Neural cell (in vitro differentiated cells): ENCODE results near the gene TXNL4B. TPM values are rescaled to one million over a fixed set of nuclear protein-coding genes. Genes with fewer than 3 reads are reported as not detected.

Source experiments
- H2AFZ ChIP-seq: fragments of 200-600, 300-800 bp; sonication (generic), shearing (Covaris generic); 2 replicates; pipeline ENCODE4 v1.6.0; 2014; ENCODE audit warnings: low read depth, mild to moderate bottlenecking, antibody characterized with exemption, low read length, moderate library complexity
- H3F3A ChIP-seq: fragments of 200-600 bp; shearing (Covaris generic); 2 replicates; pipeline ENCODE4 v1.6.1; 2016; ENCODE audit warnings: mild to moderate bottlenecking, moderate library complexity, mixed read lengths, antibody characterized with exemption, low read length; ENCODE audit not compliant: insufficient read depth, poor library complexity, severe bottlenecking
- H3K27ac ChIP-seq: fragments of 200-600, 300-800 bp; sonication (generic), shearing (Covaris generic); 2 replicates; pipeline ENCODE4 v1.5.1; 2014; ENCODE audit warnings: mild to moderate bottlenecking, low read length, moderate library complexity
- H3K27me3 ChIP-seq: fragments of 300-800, 200-600 bp; sonication (generic), shearing (Covaris generic); 2 replicates; pipeline ENCODE4 v1.6.0; 2014; ENCODE audit warnings: mild to moderate bottlenecking, low read depth, low read length, moderate library complexity; ENCODE audit not compliant: insufficient read depth
- H3K36me3 ChIP-seq: fragments of 300-800, 200-600 bp; sonication (generic), shearing (Covaris generic); 2 replicates; pipeline ENCODE4 v1.5.1; 2014; ENCODE audit warnings: mild to moderate bottlenecking, antibody characterized with exemption, low read length, moderate library complexity; ENCODE audit not compliant: insufficient read depth
- H3K4me2 ChIP-seq: fragments of 300-800, 200-600 bp; sonication (generic), shearing (Covaris generic); 2 replicates; pipeline ENCODE4 v1.6.0; 2014; ENCODE audit warnings: mild to moderate bottlenecking, low read length
- H3K4me3 ChIP-seq: fragments of 300-800, 200-600 bp; sonication (generic), shearing (Covaris generic); 2 replicates; pipeline ENCODE4 v1.5.1; 2014; ENCODE audit warnings: mild to moderate bottlenecking, low read length, moderate library complexity
- H3K79me2 ChIP-seq: fragments of 200-600 bp; shearing (Covaris generic); replicated peaks from 2 replicates; pipeline ENCODE4 v1.6.0; 2014; ENCODE audit warnings: mild to moderate bottlenecking, low read length, moderate library complexity; ENCODE audit not compliant: insufficient read depth
- H3K9ac ChIP-seq: fragments of 300-800, 200-600 bp; sonication (generic), shearing (Covaris generic); 2 replicates; pipeline ENCODE4 v1.6.1; 2016; ENCODE audit warnings: mild to moderate bottlenecking, low read length, mixed read lengths
- H3K9me2 ChIP-seq: fragments of 200-600 bp; shearing (Covaris generic); 2 replicates; pipeline ENCODE4 v1.6.1; 2016; ENCODE audit warnings: mild to moderate bottlenecking, low read length, mixed read lengths; ENCODE audit not compliant: insufficient read depth
- H3K9me3 ChIP-seq: fragments of 200-600, 300-800 bp; sonication (generic), shearing (Covaris generic); 2 replicates; pipeline ENCODE4 v1.6.1; 2016; ENCODE audit warnings: mild to moderate bottlenecking, mixed run types, low read length, moderate library complexity, mixed read lengths
- H4K20me1 ChIP-seq: fragments of 200-600 bp; shearing (Covaris generic); 2 replicates; pipeline ENCODE4 v1.6.1; 2016; ENCODE audit warnings: mild to moderate bottlenecking, mixed run types; ENCODE audit not compliant: insufficient read depth
- CTCF ChIP-seq: fragments of 450-650 bp; IDR thresholded peaks from 2 replicates; pipeline ENCODE4 v1.5.1; 2014; ENCODE audit warnings: antibody characterized with exemption, mild to moderate bottlenecking, moderate library complexity; ENCODE audit not compliant: poor library complexity, severe bottlenecking
- EP300 ChIP-seq: fragments of 450-650 bp; conservative IDR thresholded peaks from 2 replicates; pipeline ENCODE4 v1.6.1; 2014; ENCODE audit warnings: antibody characterized with exemption, mild to moderate bottlenecking, moderate library complexity; ENCODE audit not compliant: poor library complexity, severe bottlenecking
- EZH2 ChIP-seq: fragments of 200-600, 300-800 bp; shearing (Covaris generic), sonication (generic); IDR thresholded peaks from 2 replicates; pipeline ENCODE4 v1.6.1; 2014; ENCODE audit warnings: antibody characterized with exemption, low read length, borderline replicate concordance, mild to moderate bottlenecking; ENCODE audit not compliant: insufficient read depth, poor library complexity, severe bottlenecking
- MXI1 ChIP-seq: fragments of 450-650 bp; conservative IDR thresholded peaks from 2 replicates; pipeline ENCODE4 v1.6.1; 2014; ENCODE audit warnings: antibody characterized with exemption, mild to moderate bottlenecking; ENCODE audit not compliant: poor library complexity, severe bottlenecking
- POLR2AphosphoS5 ChIP-seq: IDR thresholded peaks from 2 replicates; pipeline ENCODE4 v1.6.1; 2012
- RAD21 ChIP-seq: fragments of 450-650 bp; conservative IDR thresholded peaks from 2 replicates; pipeline ENCODE4 v1.6.1; 2014; ENCODE audit warnings: antibody characterized with exemption, mild to moderate bottlenecking, moderate library complexity
- REST ChIP-seq: IDR thresholded peaks from 2 replicates; pipeline ENCODE4 v1.6.1; 2012; ENCODE audit warnings: borderline replicate concordance
- SMC3 ChIP-seq: fragments of 450-650 bp; conservative IDR thresholded peaks from 2 replicates; pipeline ENCODE4 v1.6.1; 2014; ENCODE audit warnings: antibody characterized with exemption, mild to moderate bottlenecking, moderate library complexity; ENCODE audit not compliant: poor library complexity
- TAF1 ChIP-seq: IDR thresholded peaks from 2 replicates; pipeline ENCODE4 v1.6.1; 2012; ENCODE audit warnings: low read depth
- polyA plus RNA-seq: library from polyadenylated mRNA; depleted of rRNA; stranded (reverse); fragments of >200 nt; gene quantifications from 2 replicates; pipeline ENCODE4 v1.2.3, GENCODE V29; 2014

Gene TXNL4B
- polyA plus RNA-seq, 1 donor from 2014 or later = 26.2 TPM

GRCh38 chr16:72123426-72123825 is 30.0 kb upstream of the TXNL4B start:
- Histone ChIP-seq H3K4me3 (no peak overlapping the region), H3K79me2 (no peaks in the 10 kb centered on the region), H3K36me3 (no peaks in the 10 kb centered on the region), H3K27ac (no peak overlapping the region), H4K20me1 (no peaks in the 10 kb centered on the region), H3K4me2 (no peak overlapping the region), H3K9ac (no peak overlapping the region), H2AFZ (no peak overlapping the region), H3K9me3 (no peaks in the 10 kb centered on the region), H3K9me2 (no peaks in the 10 kb centered on the region), H3K27me3 (no peaks in the 10 kb centered on the region), H3F3A (no peaks in the 10 kb centered on the region)
- TF ChIP-seq EP300 (no peak), CTCF (no peak), TAF1 (no peak), REST (no peak), POLR2AphosphoS5 (no peak), RAD21 (no peak), EZH2 (no peak), SMC3 (no peak), MXI1 (no peak)

- Histone ChIP-seq H3K79me2 (no peaks in the 10 kb centered on the region), H3K9me3 (no peaks in the 10 kb centered on the region), H3F3A (no peaks in the 10 kb centered on the region), H3K4me2 (no peak overlapping the region), H3K27ac (no peak overlapping the region), H3K36me3 (no peaks in the 10 kb centered on the region), H3K4me3 (no peak overlapping the region), H3K27me3 (no peaks in the 10 kb centered on the region), H3K9ac (no peak overlapping the region), H3K9me2 (no peaks in the 10 kb centered on the region), H2AFZ (no peak overlapping the region), H4K20me1 (no peaks in the 10 kb centered on the region)
- TF ChIP-seq TAF1 = no peak
- no peak for TF ChIP-seq REST
- no peak for TF ChIP-seq MXI1
- no peak for TF ChIP-seq EP300
- TF ChIP-seq EZH2 = no peak
- no peak for TF ChIP-seq POLR2AphosphoS5
- TF ChIP-seq CTCF = no peak
- no peak for TF ChIP-seq SMC3
- TF ChIP-seq RAD21 = no peak
Observed at GRCh38 chr16:72122916-72123315, 29.5 kb upstream of the TXNL4B start.
